ENCODE data around the gene ALG9. TPM values are rescaled to one million over a fixed set of nuclear protein-coding genes. Genes with fewer than 3 reads are reported as not detected.

Gene ALG9
- total RNA-seq, 1 experiment from 2014 or later, result 23.7 TPM

DNA sequence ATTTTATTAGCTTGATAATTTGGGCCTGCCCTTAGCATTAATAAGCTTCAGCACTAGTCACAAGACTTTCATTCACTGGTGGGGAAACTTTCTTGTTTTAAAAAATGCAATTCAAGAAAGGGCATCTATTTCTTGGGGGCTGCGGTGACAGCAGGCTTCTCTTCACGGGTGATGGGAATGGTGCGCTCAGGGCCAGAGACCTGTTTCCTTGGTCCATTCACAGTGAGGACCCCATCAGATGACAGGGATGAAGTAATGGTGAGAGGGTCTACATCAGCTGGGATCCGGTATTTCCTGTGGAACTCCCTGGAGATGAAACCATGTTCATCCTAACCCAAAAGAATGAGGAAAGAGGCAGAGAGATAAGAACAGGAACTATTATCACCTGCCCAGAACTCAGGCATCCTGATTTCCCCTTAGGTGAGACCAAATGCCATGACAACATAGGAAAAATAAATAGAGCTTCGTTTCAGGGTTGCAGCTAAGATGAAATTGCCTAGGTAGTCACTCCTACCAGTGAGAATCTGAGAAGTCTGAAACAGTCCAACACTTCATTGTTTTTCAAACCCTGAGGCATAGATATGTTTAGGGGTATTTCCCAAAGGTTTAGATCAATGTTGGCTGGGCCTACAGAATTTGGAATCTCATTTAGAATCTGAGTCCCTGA lies 37.4 kb upstream of the ALG9 start:
- no peak overlapping the region for H3K4me3 ChIP-seq (replicated peaks in 1 of 2; ENCODE audit: low read depth in 1 of 2, low read length in 2 of 2)
- H3K36me3 ChIP-seq (ENCODE audit: control insufficient read depth in 1 of 2, insufficient read depth in 2 of 2, low read length in 2 of 2), result no peaks in the 10 kb centered on the region
- no peaks in the 10 kb centered on the region for H3K9me2 ChIP-seq (ENCODE audit: insufficient read depth)
- H4K20me1 ChIP-seq (ENCODE audit: insufficient read depth), result no peaks in the 10 kb centered on the region
- BruUV-seq (replicated peaks), result no TSS peak
- intact Hi-C loops (cut with micrococcal nuclease), result no loop called here
- H3K4me1 ChIP-seq (ENCODE audit: control insufficient read depth in 1 of 2, insufficient read depth in 2 of 2, low read length in 2 of 2), result no peaks in the 10 kb centered on the region; a peak in 1 of 4 replicates
- DNase-seq (ENCODE audit: low read depth, low spot score) (no peak), ATAC-seq (no peak)
- CTCF ChIA-PET, result no interaction called here
- TF ChIP-seq EGR1 (IDR thresholded peaks at IDR 0.05; ENCODE audit: low read depth) (no peak), JUND (IDR thresholded peaks at IDR 0.05) (no peak), RAD21 (IDR thresholded peaks at IDR 0.05; ENCODE audit: low read depth) (no peak), POLR2A (IDR thresholded peaks at IDR 0.05; ENCODE audit: borderline replicate concordance, extremely low read depth, insufficient read depth, insufficient read length) (no peak), TCF7L2 (IDR thresholded peaks at IDR 0.05; ENCODE audit: borderline replicate concordance, extremely low read depth, insufficient read depth, insufficient read length) (no peak), CEBPB (IDR thresholded peaks at IDR 0.05; ENCODE audit: low read depth) (no peak), CBX3 (IDR thresholded peaks at IDR 0.05; ENCODE audit: low read depth) (no peak), SIN3A (IDR thresholded peaks at IDR 0.05; ENCODE audit: low read depth) (no peak), ZNF274 (IDR thresholded peaks at IDR 0.05; ENCODE audit: low read depth, low read length) (no peak)
- no peak overlapping the region for H2AFZ ChIP-seq (ENCODE audit: low read depth, low read length, poor library complexity, severe bottlenecking)
- no peak overlapping the region for H3K27ac ChIP-seq (ENCODE audit: low read depth, low read length)
- no peak overlapping the region for H3K9ac ChIP-seq (ENCODE audit: low read length)
- H3K27me3 ChIP-seq (ENCODE audit: insufficient read depth, low read length), result 0 out of 2 replicates have a peak, but pooled peaks cover 4% of the 10 kb centered on the region
- H3K9me3 ChIP-seq (ENCODE audit: control insufficient read depth in 1 of 2, insufficient read depth in 1 of 2, low read depth in 1 of 2, low read length in 2 of 2), result no peaks in the 10 kb centered on the region
- POLR2A ChIA-PET, result no interaction called here
- H3K4me2 ChIP-seq (ENCODE audit: low read length), result no peak overlapping the region
- RAD21 ChIA-PET (ENCODE audit: low non-redundant PET in 1 of 2, low total read pairs in 2 of 2, uncharacterized antibody in 2 of 2, unreplicated experiment in 2 of 2), result no interaction called here
- no peaks in the 10 kb centered on the region for H3K79me2 ChIP-seq (ENCODE audit: insufficient read depth, low read length)

DNA sequence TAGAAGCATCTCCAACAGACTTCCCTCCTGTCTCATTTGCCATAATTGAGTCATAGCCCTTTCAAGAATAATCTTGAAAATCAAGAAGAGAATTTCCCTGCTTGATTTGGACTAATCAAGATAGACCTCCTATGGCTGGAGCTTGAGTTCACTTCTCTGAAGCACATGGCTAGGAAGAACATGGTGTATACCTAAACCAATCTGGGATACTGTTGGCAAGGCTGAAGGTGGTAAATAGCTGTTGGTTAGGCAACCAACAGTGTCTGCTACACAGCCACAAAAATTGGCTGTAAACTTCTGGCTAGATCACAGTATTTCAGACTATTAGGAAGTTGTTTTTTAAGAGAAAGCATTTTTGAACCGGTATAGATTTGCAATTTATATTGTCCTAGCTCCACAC lies 35.3 kb upstream of the ALG9 start:
- Histone ChIP-seq H3K79me2 (ENCODE audit: insufficient read depth, low read length) (no peaks in the 10 kb centered on the region), H3K9me2 (ENCODE audit: insufficient read depth) (no peaks in the 10 kb centered on the region), H3K9me3 (ENCODE audit: control insufficient read depth in 1 of 2, insufficient read depth in 1 of 2, low read depth in 1 of 2, low read length in 2 of 2) (no peaks in the 10 kb centered on the region), H3K4me1 (ENCODE audit: control insufficient read depth in 1 of 2, insufficient read depth in 2 of 2, low read length in 2 of 2) (no peaks in the 10 kb centered on the region), H3K9ac (ENCODE audit: low read length) (no peak overlapping the region), H4K20me1 (ENCODE audit: insufficient read depth) (no peaks in the 10 kb centered on the region), H3K4me3 (replicated peaks in 1 of 2; ENCODE audit: low read depth in 1 of 2, low read length in 2 of 2) (no peak overlapping the region), H3K27me3 (ENCODE audit: insufficient read depth, low read length) (0 out of 2 replicates have a peak, but pooled peaks cover 4% of the 10 kb centered on the region), H3K36me3 (ENCODE audit: control insufficient read depth in 1 of 2, insufficient read depth in 2 of 2, low read length in 2 of 2) (no peaks in the 10 kb centered on the region), H2AFZ (ENCODE audit: low read depth, low read length, poor library complexity, severe bottlenecking) (no peak overlapping the region), H3K4me2 (ENCODE audit: low read length) (no peak overlapping the region), H3K27ac (ENCODE audit: low read depth, low read length) (no peak overlapping the region)
- POLR2A ChIA-PET, result no interaction called here
- intact Hi-C loops (cut with micrococcal nuclease), result no loop called here
- CTCF ChIA-PET, result no interaction called here
- DNase-seq (ENCODE audit: low read depth, low spot score) (no peak), ATAC-seq (no peak)
- RAD21 ChIA-PET (ENCODE audit: low non-redundant PET in 1 of 2, low total read pairs in 2 of 2, uncharacterized antibody in 2 of 2, unreplicated experiment in 2 of 2), result no interaction called here
- BruUV-seq (replicated peaks), result no TSS peak
- TF ChIP-seq EGR1 (IDR thresholded peaks at IDR 0.05; ENCODE audit: low read depth), result no peak
- TF ChIP-seq, protein P1, sequence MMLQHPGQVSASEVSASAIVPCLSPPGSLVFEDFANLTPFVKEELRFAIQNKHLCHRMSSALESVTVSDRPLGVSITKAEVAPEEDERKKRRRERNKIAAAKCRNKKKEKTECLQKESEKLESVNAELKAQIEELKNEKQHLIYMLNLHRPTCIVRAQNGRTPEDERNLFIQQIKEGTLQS (IDR thresholded peaks at IDR 0.05), result no peak
- no peak for TF ChIP-seq SRF (IDR thresholded peaks at IDR 0.05; ENCODE audit: low read depth)
- TF ChIP-seq, protein P2, sequence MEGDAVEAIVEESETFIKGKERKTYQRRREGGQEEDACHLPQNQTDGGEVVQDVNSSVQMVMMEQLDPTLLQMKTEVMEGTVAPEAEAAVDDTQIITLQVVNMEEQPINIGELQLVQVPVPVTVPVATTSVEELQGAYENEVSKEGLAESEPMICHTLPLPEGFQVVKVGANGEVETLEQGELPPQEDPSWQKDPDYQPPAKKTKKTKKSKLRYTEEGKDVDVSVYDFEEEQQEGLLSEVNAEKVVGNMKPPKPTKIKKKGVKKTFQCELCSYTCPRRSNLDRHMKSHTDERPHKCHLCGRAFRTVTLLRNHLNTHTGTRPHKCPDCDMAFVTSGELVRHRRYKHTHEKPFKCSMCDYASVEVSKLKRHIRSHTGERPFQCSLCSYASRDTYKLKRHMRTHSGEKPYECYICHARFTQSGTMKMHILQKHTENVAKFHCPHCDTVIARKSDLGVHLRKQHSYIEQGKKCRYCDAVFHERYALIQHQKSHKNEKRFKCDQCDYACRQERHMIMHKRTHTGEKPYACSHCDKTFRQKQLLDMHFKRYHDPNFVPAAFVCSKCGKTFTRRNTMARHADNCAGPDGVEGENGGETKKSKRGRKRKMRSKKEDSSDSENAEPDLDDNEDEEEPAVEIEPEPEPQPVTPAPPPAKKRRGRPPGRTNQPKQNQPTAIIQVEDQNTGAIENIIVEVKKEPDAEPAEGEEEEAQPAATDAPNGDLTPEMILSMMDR (IDR thresholded peaks at IDR 0.05 in 2 of 3, conservative IDR thresholded peaks at IDR 0.05 in 1 of 3; ENCODE audit: borderline replicate concordance in 1 of 3, insufficient read depth in 1 of 3, low read depth in 2 of 3, low read length in 2 of 3), result no peak
- TF ChIP-seq FOSL1 (IDR thresholded peaks at IDR 0.05; ENCODE audit: low read depth), result no peak
- TF ChIP-seq ELF1 (IDR thresholded peaks at IDR 0.05; ENCODE audit: borderline replicate concordance, low read depth), result no peak
- TF ChIP-seq, protein P3, sequence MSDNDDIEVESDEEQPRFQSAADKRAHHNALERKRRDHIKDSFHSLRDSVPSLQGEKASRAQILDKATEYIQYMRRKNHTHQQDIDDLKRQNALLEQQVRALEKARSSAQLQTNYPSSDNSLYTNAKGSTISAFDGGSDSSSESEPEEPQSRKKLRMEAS (IDR thresholded peaks at IDR 0.05), result no peak
- no peak for TF ChIP-seq ZFX (IDR thresholded peaks at IDR 0.05)
- no peak for TF ChIP-seq POLR2A (IDR thresholded peaks at IDR 0.05; ENCODE audit: borderline replicate concordance, extremely low read depth, insufficient read depth, insufficient read length)
- TF ChIP-seq, protein P4, sequence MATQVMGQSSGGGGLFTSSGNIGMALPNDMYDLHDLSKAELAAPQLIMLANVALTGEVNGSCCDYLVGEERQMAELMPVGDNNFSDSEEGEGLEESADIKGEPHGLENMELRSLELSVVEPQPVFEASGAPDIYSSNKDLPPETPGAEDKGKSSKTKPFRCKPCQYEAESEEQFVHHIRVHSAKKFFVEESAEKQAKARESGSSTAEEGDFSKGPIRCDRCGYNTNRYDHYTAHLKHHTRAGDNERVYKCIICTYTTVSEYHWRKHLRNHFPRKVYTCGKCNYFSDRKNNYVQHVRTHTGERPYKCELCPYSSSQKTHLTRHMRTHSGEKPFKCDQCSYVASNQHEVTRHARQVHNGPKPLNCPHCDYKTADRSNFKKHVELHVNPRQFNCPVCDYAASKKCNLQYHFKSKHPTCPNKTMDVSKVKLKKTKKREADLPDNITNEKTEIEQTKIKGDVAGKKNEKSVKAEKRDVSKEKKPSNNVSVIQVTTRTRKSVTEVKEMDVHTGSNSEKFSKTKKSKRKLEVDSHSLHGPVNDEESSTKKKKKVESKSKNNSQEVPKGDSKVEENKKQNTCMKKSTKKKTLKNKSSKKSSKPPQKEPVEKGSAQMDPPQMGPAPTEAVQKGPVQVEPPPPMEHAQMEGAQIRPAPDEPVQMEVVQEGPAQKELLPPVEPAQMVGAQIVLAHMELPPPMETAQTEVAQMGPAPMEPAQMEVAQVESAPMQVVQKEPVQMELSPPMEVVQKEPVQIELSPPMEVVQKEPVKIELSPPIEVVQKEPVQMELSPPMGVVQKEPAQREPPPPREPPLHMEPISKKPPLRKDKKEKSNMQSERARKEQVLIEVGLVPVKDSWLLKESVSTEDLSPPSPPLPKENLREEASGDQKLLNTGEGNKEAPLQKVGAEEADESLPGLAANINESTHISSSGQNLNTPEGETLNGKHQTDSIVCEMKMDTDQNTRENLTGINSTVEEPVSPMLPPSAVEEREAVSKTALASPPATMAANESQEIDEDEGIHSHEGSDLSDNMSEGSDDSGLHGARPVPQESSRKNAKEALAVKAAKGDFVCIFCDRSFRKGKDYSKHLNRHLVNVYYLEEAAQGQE (IDR thresholded peaks at IDR 0.05; ENCODE audit: low read depth), result no peak

Measured in HCT116 (cell line).